Epithelial cell of proximal tubule (primary cell): ENCODE results near the gene CEP128. TPM values are rescaled to one million over a fixed set of nuclear protein-coding genes. Genes with fewer than 3 reads are reported as not detected.
A peak's percentile ranks its signal among the peaks of the same experiment; 100 is the strongest.

Source experiments
- DNase-seq: peaks from one replicate; pipeline ENCODE4 v3.0.0-alpha.2; 2011; ENCODE audit warnings: low read depth
- H3K4me3 ChIP-seq: 2 replicates; pipeline ENCODE4 v1.5.1; 2011; ENCODE audit warnings: low read depth, mild to moderate bottlenecking, low read length
- CTCF ChIP-seq: conservative IDR thresholded peaks from 2 replicates; pipeline ENCODE4 v1.5.1; 2012; ENCODE audit warnings: low read depth, mild to moderate bottlenecking, low read length
- total RNA-seq: library from RNA; depleted of rRNA; stranded (reverse); fragments of >200 nt; gene quantifications from 2 replicates; pipeline ENCODE4 v1.2.3, GENCODE V29; 2015

CEP128 gene
- total RNA-seq, 1 donor from 2014 or later = 5.2 TPM

DNA sequence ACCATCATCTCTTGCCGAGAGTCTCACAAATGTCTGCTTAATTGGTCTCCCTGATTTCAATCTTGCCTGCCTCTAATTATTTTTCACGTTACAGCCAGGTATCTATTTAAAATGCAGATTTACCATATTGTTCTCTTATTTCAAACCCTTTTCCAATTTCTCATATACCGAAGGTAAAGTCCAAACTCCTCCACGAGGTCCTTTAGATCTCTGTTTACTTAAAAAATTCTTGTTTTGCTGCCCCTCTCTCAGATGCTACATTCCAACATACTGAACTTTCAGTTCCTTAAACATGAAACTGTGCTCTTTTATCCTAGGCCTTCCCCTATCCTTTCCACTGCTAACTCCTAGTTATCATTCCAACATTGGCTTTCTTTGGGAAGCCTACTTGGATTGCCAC, 363.9 kb downstream of the CEP128 start:
- no peak overlapping the region for H3K4me3 ChIP-seq
- DNase-seq = no peak
- no peak for TF ChIP-seq CTCF

DNA sequence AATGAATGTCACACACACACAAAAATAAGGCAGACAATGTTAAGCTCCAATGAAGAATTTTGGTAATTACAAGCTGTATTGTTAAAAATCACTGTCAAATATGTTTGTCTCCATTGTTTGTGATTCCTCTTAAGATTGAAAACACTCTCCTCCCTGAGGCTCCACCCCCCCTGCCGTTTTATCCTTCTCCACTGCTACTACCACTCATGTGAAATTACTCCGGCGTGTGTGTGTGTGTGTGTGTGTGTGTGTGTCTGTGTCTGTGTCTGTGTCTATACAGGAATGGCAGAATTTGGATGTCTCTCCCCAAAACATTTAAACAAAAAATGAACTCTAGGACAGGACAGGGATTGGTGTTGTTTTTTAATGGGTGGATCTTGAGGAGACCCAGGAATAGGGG, 365.1 kb downstream of the CEP128 start:
- no peak overlapping the region for H3K4me3 ChIP-seq
- DNase-seq = no peak
- TF ChIP-seq CTCF = no peak

DNA sequence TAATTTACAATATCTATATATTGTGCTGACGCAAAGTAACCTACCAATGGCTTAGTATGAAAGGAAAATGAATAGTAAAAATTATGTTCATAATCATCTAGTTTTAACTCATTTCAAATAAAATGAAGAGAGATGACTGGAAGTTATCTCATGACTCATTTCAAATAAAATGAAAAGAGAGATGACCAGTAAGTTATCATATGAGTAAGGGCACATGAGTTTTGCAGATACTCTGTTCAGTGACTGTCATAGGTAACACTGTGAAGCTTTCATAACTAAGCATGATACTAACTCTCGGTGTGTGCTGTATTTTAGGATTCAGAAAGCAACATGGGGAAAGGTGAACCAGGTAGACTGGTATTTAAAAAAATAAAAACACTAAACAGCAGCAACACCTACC, 365.8 kb downstream of the CEP128 start:
- no peak for TF ChIP-seq CTCF
- no peak overlapping the region for H3K4me3 ChIP-seq
- no peak for DNase-seq

DNA sequence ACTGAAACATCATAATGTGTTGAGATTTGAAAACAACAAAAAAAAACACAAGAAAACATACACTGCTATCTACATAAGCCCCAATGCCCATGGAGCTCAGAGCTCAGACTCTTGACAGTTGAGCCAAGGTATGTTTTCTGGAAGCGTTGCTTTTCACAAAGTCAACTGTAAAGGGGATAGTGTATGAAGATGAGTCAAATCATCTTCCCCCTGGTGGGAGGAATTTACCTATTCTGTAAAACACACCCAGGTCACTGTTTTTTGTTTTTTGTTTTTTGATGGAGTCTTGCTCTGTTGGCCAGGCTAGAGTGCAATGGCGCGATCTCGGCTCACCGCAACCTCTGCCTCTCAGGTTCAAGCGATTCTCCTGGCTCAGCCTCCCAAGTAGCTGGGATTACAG, 368.9 kb downstream of the CEP128 start:
- H3K4me3 ChIP-seq = no peak overlapping the region
- no peak for DNase-seq
- peak; percentile 4 for TF ChIP-seq CTCF

- no peak overlapping the region for H3K4me3 ChIP-seq
- no peak for DNase-seq
- no peak for TF ChIP-seq CTCF
These were observed 370.6 kb downstream of the CEP128 start for GRCh38 chr14:80570930-80571298.

GRCh38 chr14:80567905-80568536, 373.5 kb downstream of the CEP128 start:
- peak; percentile 83 for DNase-seq
- no peak overlapping the region for H3K4me3 ChIP-seq

More at GRCh38 chr14:80567905-80568536, 373.5 kb downstream of the CEP128 start:
- no peak for TF ChIP-seq CTCF
